Activated T-cell treated with anti-CD3 and anti-CD28 coated beads for 1 hour (primary cell): ENCODE results near the gene PPP1R10.

Source experiments
- DNase-seq: peaks from one replicate; pipeline ENCODE4 v3.0.0-alpha.2; 2020; ENCODE audit warnings: low read depth

Gene PPP1R10

DNA sequence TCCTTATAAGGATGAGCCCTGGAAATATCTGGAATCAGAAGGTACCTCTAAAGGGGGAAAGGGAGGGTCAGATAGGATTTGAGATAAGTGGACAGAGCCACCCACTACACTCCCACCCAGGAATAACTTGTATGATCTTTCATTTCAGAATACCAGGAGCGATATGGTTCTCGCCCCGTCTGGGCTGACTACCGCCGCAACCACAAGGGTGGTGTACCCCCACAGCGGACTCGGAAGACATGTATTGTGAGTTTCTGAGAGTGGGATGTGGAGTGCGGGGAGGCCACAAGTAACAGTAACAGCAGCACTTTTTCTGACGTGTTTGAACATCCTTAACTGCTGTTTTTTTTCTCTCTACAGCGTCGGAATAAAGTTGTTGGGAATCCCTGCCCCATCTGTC, 2.5 kb upstream of the PPP1R10 start:
- no peak for DNase-seq

DNA sequence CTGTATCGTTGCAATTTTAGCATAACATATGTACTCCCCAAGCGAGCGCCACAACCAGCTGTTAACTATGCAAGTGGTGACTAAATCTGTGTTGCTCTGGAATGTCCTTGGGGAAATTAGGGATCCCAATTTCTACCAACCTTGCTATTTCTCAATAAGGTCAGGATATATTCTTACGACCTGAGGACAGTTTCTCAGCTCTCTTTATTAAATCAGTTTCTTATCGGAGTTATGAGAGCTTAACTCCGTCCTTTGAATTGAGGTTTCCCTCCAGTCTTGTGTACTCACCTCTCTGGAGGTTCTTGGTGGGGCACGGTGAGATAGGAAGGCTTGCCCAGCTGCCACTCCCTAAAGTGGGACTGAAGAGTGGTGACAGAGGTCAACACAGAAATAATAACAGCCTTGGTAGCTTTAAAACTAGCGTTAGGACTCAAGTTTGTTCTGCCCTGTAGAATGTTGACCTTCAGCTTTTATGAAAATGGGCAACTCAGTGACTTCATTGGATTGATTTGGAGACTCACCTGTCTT, 1.3 kb upstream of the PPP1R10 start:
- DNase-seq = no peak

DNA sequence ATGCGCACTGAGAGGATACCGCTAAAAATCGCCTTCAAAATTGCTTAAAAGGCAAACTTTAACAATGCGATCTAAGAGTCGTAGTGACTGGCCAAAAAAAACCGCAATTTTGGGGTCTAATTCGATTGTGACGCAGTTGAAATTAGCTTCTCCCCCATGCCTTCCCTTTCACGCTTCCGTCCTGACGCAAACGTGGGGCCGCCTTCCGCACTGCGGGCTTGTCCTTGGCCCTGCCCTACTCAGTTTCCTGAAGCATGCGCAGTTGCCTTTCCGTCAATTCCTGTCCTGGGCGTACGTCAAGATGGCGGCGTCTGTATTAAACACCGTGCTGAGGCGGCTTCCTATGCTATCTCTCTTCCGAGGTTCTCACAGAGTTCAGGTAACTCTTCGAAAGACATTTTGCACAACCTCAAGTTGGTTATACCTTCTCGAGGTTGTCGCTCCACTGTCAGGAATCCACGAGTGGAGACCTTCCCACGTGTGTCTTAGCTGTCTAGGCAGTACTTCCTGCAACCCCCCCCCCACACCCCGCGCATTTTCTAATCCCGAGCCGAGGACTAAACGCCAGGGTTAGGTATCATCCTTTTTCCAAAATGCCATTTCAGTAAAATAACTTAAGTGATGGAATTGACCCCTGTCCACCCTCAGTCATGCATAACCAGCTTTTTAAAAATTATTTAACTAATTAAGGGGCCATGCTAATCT, 674 bp upstream of the PPP1R10 start, which contains the start of gene MRPS18B:
TSS of gene MRPS18B (plus strand) at position 276 of the 705 bp plus-strand sequence. CDS start at position 302, 26 bp downstream.
- DNase-seq = peak; percentile 96

DNA sequence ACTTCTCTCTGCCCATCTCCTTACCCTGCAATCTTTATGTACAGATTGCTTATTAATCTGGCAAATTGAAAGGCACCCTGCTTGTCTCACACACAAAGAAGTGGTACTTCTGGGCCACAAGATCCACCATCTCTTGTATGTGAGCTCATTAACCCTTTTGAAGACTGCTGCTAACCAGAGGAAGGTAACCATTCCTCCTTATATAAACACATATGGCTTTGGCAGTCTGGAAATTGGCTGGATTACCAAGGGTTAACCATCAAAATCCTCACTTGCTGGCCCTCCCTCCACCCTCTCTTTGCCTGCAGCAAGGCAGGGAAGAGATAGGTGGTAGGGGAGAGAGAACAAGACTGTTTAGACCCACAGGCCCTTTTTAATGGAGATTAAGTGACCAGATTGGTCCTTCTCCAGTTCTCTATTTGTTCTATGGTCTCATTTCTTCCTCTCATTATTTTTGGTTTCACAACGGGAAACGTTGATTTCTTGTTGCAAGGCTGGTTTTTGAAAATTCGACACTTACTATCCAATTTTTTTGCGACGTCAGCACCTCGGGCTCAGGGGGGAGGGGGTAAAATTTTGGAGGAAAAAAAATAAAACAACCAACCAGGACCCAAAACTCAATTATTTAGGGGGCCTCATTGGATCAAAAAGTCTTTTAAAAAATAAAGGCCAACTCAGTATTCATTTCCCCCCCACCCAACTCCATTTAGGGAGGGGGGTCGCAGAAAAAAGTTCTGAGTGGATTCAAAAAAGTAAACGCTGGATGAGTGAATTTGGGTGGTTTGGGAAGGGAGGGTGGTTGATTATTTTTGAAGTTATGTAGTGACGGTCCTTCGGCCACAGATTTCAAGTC, 859 bp downstream of the PPP1R10 start:
- peak; percentile 22 for DNase-seq

DNA sequence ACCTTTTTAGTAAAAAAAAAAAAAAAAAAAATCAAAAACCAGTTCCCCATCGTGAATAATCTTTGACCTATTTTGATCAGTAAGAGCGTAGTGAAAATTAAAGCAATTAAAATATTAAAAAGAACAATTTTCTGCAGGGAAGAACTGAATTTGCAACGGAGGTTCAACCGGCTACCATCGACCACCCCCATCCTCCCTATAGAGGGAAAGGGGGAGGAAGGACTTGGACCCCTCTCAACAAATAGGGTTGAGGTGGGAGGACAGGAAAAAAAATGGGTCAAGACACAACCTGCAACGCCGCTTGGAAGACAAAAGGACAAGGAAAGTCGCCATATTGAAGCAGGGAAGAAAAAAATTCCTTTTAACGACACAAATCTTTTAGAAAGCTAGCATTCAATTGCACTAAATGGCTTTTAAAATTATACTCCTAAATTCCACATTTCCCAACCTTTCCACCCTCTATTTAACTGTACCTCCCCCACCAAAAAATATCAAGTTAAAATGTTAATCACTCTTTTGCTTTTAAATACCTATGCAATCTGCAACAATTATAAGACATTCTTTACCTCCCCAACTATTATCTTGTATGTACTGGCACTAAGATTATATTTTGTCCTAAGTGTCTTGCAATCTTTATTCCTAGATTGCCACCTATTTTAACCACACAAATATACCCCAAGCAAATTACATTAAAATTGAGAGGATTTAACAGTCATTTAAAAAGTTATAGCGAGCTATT, 1.7 kb downstream of the PPP1R10 start:
- peak; percentile 16 for DNase-seq

DNA sequence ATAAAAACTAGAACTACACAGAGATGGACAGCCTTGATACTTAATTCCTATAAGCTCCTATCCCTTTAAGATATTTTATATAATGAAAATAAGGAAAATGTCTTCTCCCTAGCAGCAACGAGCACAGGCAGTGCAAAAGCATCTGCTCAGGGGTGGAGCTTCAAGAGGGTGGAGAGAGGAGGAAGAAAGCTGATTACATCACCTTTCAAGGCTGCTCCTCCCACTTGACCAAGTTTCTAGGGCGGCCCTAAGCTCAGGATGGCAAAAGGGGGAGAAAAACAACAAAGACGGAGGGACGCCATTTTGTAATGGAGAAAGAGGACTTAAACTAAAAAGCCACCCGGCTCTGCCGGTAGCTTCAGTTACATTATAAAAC, 2.2 kb downstream of the PPP1R10 start:
- peak; percentile 66 for DNase-seq

DNA sequence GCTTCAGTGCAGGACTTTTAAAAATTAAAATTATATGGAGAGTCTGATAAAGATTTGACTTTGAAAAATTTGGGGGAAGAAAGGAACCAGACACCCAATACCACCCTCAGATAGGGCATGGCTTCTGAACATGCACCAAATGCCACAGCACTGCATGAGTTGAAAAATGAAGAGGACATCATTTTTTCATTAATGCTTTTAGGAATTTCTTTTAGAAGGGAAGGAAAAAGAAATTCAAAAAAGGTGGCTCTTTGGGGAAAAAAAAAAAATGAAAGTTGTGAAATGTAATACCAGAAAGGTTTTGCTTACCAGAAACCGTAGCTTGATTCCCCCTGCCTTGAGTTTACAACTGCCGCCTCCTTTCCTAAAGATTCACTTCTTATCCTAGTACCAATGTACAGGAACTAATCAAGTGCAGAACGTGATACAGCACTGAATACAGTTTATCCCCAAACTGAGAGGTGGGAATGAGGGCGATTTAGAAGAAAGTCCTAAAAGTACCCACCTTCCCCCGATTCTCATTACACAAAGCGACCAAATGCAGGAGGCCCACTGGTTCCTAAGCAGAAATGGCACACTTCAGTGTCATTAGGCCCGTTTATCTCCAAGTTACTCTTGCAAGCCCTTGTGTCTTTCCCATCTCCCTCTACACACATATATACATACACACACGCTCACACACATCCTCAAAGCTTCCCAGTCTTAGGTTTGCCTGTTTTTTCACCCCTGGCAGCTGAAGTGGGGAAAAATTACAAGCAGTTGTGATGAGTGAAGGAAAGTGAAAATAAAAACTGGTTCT, 2.8 kb downstream of the PPP1R10 start:
- no peak for DNase-seq

DNA sequence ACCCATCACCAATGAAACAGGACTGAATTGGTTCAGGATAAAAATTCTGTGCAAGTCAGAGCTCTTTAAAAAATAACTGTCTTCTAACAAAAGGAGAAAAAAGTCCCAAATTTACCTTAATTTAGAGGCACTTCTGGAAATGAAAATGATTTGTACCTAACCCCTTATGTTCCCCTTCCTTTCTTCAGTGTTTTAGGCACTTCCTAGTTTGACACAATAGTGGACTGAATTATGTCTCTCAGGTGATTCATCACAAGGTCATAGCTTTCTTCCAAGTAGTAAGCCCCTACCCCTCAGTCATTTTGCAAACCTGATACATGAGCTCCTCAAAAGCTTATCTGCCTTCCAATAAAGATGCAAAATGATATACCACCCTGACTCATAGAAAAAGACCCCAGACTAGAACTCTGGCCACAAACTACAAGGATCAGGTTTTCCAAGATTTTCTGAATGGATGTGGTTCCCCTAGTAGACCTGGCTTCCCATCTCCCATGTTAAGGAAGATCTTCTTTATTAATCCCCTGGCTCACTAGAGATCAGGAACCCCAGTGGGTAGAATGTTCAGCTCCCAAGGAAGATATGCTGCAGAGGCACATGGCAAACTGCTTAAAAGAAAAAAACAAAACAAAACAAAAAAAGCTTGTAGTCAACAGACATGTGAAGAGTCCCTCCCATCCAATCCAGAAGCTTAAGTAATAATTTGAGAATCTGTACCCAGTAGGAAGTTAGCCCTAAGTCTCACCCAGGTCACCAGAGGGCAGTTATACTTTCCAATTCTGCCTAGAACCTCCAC, 3.6 kb downstream of the PPP1R10 start:
- no peak for DNase-seq

DNA sequence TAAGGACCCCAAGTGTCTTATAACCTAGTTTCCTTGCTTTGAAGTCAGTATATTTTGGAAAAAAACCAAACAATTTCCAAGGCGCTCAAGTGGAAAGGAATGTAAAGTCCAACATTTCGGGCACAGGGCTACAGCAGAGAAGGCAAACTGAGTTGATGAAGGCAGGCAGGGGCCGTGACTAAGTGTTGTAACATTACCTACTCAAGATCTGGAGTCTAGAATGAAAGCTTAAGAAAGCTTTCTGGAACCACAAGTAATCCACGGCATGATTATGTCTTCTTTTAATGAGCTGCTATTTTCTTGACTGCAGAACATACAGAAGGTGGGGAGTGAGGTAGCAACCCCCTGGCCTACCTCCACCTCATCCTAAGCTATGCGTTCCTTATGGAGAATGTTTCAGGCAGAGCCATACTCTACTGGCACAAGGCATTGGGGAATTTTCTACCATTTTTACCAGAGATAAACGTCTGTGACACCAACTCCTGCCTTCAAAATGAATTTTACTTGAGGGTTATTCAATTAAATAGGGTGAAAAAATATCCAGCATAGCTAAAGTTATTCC, 4.3 kb downstream of the PPP1R10 start:
- DNase-seq = no peak

DNA sequence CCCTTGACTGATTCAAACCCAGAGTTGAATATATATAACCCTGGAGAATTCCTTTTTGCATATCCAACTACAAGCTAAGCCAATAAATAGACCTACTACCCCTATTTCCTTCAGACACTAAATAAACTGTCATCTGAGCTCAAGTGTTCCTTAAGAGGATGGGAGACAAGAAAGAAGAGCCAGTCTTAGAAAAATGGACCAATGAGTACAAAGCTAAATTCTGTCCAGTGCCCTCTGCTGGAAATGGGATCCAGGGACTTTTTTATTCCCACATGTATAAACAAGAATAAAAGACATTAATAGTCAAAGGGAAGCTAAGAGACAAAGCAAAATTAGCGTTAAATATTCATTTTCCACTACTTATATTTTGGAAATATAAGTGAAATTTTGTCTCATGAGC, 4.8 kb downstream of the PPP1R10 start:
- no peak for DNase-seq

DNA sequence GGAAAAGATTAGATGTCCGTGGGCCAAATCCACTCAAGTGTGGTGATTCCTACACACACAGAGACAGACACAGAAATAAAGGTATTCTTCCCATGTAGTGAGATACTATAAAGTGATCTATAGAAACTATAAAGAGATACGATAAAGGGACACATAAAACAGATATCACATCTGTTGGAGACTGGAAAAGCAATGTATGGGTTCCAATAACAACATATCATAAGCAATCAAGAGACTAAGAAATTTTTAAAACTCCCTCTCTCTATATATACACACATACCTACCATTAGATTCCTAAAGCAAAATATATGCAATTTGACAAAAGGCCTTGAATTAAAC, 5.2 kb downstream of the PPP1R10 start:
- DNase-seq = no peak

DNA sequence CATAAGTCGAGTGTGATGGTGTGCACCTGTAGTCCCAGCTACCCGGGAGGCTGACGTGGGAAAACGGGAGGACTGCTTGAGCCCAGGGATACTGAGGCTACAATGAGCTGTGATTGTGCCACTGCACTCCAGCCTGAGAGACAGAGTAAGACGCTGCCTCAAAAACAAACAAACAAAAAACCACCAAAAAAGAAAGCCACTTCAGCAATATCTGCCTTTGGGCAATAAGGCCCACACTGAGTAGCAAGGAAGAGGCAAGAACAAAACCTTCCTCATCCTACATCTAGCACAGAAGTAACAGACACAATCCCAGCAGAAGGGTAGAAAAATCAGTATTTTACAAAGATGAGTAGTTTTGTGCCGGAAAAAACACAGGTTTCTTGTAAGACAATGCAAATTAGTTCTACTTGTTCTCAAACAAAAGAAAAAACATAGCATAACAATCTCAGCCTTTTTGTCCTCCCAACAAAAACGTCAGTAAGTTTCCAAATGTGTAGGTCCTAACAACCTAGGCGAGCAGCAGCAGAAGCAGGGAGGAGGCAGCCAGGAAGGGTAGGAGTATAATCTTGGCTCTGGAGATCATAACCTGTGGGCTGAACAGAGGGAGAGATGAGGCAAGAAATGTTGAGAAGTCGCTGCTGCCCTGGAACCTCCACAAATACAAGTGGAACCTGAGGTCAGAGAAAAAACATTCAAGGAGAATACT, 5.7 kb downstream of the PPP1R10 start:
- DNase-seq = no peak

DNA sequence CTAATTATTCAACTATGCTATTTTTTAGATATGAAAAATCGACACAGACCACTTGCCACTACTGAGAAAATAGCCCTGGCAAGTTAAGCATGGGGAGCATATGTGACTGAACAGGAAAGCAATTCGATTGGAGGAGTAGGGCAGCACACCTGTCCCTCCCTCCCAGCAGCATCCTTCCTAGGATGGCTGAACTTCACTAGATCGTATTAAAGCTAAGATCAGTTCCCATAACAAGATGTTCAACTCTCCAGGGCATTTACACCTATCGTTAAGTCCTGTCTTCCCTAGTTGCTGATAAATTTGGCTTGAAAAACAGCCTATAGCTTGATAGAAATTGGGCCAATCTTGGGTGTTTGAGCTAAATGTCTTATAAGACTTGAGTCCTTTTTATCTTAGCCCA, 7.0 kb downstream of the PPP1R10 start:
- DNase-seq = no peak

DNA sequence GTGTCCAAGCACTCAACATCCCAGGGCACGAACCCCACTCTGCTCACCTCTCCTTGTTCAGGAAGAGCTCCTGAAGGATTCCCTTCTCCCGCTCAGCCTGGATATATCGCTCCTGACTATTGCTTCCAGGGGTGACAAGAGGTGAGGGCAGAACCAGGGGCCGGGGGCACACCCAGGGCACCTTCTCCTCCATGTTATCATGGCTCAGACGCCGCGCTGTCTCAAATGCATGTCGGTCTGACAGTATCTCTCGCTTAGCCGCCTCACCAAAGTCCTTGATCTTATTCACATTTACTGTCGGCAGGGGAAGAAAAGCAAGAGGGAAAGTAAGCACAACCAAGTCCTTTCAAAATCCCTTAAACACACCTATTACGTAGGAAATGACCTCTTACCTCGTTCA, 13.1 kb downstream of the PPP1R10 start:
- DNase-seq = no peak

DNA sequence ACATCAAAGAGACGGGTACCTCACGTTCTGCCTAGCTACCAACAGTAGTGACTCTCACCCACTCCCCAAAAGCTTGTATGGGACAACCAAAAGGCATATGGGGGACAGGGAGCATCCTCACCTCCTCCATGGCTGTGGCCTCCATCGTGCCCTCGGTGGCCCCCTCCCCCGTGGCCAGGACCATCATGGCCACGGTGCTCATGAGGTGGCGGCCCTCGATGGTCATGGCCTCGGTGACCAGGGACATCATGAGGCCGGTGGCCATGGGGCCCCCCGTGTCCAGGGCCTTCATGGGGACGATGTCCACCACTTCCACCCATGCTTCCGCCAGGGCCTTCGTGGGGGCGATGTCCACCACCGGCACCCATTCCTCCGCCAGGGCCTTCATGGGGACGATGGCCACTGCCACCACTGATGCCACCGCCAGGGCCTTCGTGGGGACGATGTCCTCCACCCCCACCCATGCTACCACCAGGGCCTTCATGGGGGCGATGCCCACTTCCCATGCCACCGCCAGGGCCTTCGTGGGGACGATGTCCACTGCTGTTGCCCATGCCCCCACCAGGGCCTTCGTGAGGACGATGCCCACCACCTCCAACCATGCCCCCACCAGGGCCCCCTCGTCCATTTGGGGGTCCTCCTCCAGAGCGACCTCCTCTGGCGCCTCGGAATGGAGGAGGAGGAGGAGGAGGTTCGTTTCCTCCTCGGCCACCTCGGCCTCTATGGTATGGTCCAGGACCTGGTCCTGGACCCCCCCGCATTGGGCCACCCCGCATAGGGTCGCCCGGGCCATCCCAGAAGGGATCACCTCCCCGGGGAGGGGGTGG, 15.0 kb downstream of the PPP1R10 start:
- DNase-seq = no peak

DNA sequence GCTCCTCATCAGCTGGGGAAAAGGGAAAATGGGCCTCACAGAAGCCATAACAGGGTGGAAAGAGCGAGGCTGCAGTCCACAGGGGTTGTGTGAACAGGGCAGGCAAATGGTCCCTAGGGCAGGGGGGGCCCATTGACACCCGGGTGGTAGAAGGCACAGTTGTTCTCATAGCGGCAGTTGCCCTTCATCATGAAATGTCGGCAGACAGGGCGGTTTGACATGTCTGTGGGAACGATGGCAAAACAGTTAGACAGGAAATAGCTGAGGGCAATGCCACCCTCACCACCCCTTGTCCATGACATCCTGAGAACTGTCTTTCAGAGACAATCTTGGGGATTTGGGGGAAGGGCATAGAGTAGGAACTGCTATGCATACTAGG, 15.6 kb downstream of the PPP1R10 start:
- no peak for DNase-seq

DNA sequence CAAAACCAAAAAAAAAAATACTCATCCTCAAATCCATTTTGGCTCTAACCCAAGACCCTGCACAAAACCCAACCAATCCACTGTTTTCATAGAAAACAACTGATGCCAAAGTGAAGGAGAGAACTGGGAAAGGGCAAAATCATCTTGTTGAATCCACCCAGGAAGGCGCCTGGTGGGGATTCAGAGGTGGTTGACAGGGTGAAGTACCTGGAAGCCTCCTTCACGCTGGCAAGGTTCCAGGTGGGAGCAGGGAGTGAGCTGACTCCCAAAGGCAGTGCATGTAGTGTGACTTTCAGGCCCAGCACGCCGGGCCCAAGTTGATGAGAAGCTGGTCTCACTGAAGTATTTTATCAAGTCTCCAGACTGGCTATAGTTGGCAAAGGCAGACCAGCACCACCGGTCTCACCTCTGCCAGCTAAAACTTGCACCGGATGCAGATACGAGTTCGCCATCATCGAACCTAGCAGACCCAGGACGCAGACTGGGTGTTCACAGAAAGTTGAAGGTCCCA, 16.5 kb downstream of the PPP1R10 start:
- DNase-seq = no peak

DNA sequence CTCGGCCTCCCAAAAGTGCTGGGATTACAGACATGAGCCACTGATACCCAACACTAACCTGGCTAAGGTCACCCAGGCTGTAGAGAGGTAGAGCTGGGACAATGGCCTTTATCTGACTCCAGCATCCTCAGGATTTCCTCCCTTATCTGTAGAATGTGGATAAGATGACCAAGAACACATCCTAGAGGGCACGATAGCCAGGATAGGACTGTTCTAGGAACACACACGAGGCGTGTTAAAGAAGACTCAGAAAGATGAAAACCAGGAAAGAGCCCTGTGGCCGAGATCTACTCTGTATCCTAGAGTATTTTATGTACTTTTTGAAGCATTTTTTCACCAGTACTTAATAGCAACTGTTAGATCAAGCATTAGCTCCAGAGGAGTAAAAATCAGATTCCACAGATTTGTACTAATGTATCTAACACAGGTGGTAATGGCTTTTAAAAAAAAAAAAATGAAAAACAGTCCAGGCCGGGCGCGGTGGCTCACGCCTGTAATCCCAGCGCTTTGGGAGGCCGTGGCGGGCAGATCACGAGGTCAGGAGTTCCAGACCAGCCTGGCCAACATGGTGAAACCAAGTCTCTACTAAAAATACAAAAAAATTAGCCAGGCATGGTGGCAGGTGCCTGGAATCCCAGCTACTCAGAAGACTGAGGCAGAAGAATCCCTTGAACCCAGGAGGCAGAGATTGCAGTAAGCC, 17.3 kb downstream of the PPP1R10 start:
- DNase-seq = no peak
